Measurements from ENCODE around the gene IL1R2.
"Not testable (repeated sequence)": the region's sequence is repeated elsewhere in the genome, so short reads cannot be mapped to it uniquely, and the experiment has no call there.

IL1R2 gene

GRCh38 chr2:102060792-102061191, 69.0 kb downstream of the IL1R2 start:
- no peak for DNase-seq (ENCODE audit: low read depth, low spot score)

GRCh38 chr2:102061286-102061699, 69.5 kb downstream of the IL1R2 start:
- no peak for DNase-seq (ENCODE audit: low read depth, low spot score)

GRCh38 chr2:102061962-102062795, 70.4 kb downstream of the IL1R2 start:
- no peak for DNase-seq (ENCODE audit: low read depth, low spot score)

- DNase-seq (ENCODE audit: low read depth, low spot score), result no peak
Measured at GRCh38 chr2:102062802-102063201, 71.0 kb downstream of the IL1R2 start.

- DNase-seq (ENCODE audit: low read depth, low spot score), result no peak
Measured at GRCh38 chr2:102063487-102063911, 71.7 kb downstream of the IL1R2 start.

- peak; percentile 90 for DNase-seq (ENCODE audit: low read depth, low spot score)
Measured at GRCh38 chr2:102063941-102064678, 72.3 kb downstream of the IL1R2 start.

- DNase-seq (ENCODE audit: low read depth, low spot score), result no peak
Measured at GRCh38 chr2:102064679-102065674, 73.2 kb downstream of the IL1R2 start.

GRCh38 chr2:102065675-102066252, 74.0 kb downstream of the IL1R2 start:
- DNase-seq (ENCODE audit: low read depth, low spot score), result no peak

- DNase-seq (ENCODE audit: low read depth, low spot score), result no peak
Measured at GRCh38 chr2:102066554-102066953, 74.8 kb downstream of the IL1R2 start.

- DNase-seq (ENCODE audit: low read depth, low spot score), result not testable (repeated sequence)
Measured at GRCh38 chr2:102068126-102068525, 76.4 kb downstream of the IL1R2 start.

GRCh38 chr2:102069311-102069974, 77.7 kb downstream of the IL1R2 start:
- DNase-seq (ENCODE audit: low read depth, low spot score), result no peak

GRCh38 chr2:102070058-102070642, 78.4 kb downstream of the IL1R2 start:
- DNase-seq (ENCODE audit: low read depth, low spot score), result no peak

GRCh38 chr2:102072741-102073140, 81.0 kb downstream of the IL1R2 start:
- no peak for DNase-seq (ENCODE audit: low read depth, low spot score)

- DNase-seq (ENCODE audit: low read depth, low spot score), result no peak
Measured at GRCh38 chr2:102073168-102073724, 81.5 kb downstream of the IL1R2 start.

- no peak for DNase-seq (ENCODE audit: low read depth, low spot score)
Measured at GRCh38 chr2:102074152-102074783, 82.5 kb downstream of the IL1R2 start.

- no peak for DNase-seq (ENCODE audit: low read depth, low spot score)
Measured at GRCh38 chr2:102075479-102075878, 83.7 kb downstream of the IL1R2 start.

- no peak for DNase-seq (ENCODE audit: low read depth, low spot score)
Measured at GRCh38 chr2:102076512-102076911, 84.8 kb downstream of the IL1R2 start.
